GM23338 (cell line): Measurements from ENCODE around the gene TNNI3K. TPM values are rescaled to one million over a fixed set of nuclear protein-coding genes. Genes with fewer than 3 reads are reported as not detected.

Experiments used
- polyA plus RNA-seq: library from polyadenylated mRNA; unstranded; fragments of >200 nt; fragmentation: Nextera tagmentation; extraction: Ambion mirVana; gene quantifications from 2 replicates; pipeline ENCODE4 v1.2.1, GENCODE V29; 2016
- total RNA-seq: library from RNA; depleted of rRNA; stranded (reverse); fragments of >200 nt; shearing (Covaris generic); gene quantifications from 2 replicates; pipeline ENCODE4 v1.2.3, GENCODE V29; 2014; rRNA removed

The TNNI3K gene
- total and polyA plus RNA-seq, 2 experiments from 2014 or later, result not detected

Other genes starting within 250 kb of the TNNI3K start
- gene LRRIQ3, start 37.2 kb upstream of the TNNI3K start, total RNA-seq, result 0.16 and 0.21 TPM in 2 replicates
- 0.36 and 1.0 TPM in 2 replicates for gene LRRIQ3, start 37.2 kb upstream of the TNNI3K start, polyA plus RNA-seq
- 4.2 and 8.3 TPM in 2 replicates for gene FPGT, start 37.1 kb upstream of the TNNI3K start, total RNA-seq
- gene FPGT, start 37.1 kb upstream of the TNNI3K start, polyA plus RNA-seq, result 1.2 and 2.6 TPM in 2 replicates